GM18951 (cell line): ENCODE results near the gene FSTL5.
"Not testable (repeated sequence)": the region's sequence is repeated elsewhere in the genome, so short reads cannot be mapped to it uniquely, and the experiment has no call there.

Experiments used
- POLR2A ChIP-seq: IDR thresholded peaks from 4 replicates; pipeline ENCODE4 v1.6.1; 2011; ENCODE audit warnings: mild to moderate bottlenecking; ENCODE audit not compliant: insufficient read length, insufficient read depth; ENCODE audit errors: extremely low read depth
- in situ Hi-C: fragments of 300-500 bp; cut with MboI; formaldehyde crosslinking; loops from one replicate; pipeline ENCODE4 v1.12.0; 2022; ENCODE audit warnings: low sequenced_read_pairs, mixed read lengths, inconsistent platforms; ENCODE audit not compliant: unreplicated experiment

Gene FSTL5

DNA sequence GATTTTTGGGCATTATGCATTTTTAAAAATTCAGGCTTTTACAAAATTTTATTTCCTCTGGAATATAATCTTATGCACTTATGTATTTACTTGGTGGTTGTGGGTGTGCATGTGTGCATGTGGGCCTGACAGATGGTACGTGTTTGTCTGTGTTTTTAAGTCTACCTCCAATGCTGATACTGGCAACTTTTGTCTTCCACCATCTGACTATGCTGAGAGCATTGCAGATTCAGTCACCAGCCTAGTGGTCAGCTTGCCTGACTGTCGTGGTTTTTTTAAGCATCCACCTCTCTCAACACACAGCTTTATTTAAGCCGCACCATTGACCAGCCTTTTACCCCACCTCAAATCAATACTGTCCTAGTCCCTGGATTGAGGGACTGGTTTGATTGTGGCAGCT is 37.1 kb downstream of the FSTL5 start:
- in situ Hi-C loops = no loop called here

DNA sequence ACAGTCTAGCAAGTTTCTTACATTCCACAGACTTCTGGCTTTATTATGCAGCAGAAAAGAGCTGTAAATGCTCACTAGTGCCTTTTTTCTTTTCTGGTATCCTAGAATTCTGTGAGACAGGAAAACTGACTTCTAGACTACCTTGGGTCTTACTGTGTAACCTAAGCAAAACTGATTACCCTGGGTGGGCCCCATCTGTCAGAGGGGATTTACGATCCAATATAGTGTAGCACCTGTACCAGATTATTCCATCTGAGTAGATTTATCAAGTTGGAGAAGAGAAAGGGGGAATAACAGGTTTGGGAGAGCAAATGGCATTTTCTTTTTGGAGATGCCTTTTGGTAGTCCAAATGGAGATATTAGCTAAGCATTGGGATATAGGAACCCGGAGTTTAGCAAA is 46.7 kb downstream of the FSTL5 start:
- in situ Hi-C loops = no loop called here
- TF ChIP-seq POLR2A = no peak

More for the DNA sequence above, 37.1 kb downstream of the FSTL5 start:
- no peak for TF ChIP-seq POLR2A

DNA sequence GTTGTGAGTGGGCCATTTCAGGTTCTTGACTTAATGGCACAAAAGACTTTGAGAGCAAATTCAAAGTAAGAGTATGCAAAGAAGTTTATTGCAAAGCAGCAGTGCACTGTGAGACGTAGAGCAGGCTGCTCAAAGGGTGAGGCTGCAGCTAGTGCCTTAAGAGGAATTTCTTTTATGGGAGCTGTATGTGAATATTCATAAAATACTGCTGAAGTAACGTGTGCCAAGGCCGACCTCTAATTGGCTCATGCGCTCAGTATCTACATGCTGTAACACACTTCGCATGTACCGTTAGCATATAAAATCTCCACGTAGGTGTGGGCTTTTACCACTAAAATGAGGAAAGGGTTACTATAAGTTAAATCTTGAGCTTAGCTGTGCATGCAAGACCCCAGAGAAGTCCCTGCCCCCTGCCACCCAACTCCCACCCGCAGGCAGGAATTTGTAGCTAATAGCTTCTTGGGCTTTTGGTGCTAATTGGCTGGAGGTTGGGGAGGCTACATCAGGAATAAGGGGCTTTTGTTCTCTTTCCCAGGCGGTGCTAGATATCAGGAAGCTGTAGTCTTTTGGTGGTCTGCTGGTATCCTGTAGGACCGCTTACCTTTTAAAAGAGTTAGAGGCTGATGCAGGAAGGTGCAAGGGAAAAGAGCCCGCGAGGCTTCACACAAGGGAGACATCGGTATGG is 47.6 kb downstream of the FSTL5 start:
- in situ Hi-C loops = no loop called here
- no peak for TF ChIP-seq POLR2A

DNA sequence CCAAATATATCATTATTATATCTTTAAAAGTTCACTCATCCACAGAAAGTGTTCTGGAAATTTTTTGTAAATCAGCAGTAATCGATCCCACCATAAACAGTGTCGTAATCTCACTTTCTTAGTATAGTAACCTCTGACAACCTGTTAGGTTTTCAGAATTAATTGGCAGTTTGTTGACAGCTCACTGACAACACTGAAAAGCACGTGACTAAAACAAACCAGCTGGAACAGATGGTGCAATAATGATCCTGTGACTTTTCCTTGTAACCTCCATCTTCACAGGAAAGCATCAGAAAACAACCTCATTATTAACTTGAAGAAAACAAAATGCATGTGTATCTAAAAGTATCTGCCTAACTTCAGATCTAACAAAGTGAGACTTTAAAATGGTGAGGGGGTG is 48.5 kb downstream of the FSTL5 start:
- in situ Hi-C loops = no loop called here
- TF ChIP-seq POLR2A = no peak

DNA sequence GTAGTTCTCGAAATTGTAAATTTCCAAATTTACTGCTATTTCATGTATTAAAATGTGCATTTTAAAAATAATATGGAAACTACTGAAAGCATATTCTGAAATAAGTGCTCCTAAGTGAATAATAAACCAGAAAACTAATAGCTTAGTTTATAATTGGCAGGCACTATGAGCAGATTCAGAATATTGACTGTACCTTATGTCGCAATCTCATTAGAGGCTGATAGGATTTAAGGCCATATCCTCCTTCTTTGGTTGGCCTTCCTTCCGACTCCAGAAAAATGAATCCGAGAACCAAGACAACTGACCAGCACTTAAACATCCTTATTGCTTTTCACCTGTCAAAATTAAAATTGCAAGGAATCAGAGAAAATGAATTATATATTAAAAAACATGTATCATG is 52.7 kb downstream of the FSTL5 start:
- TF ChIP-seq POLR2A = no peak
- in situ Hi-C loops = no loop called here

DNA sequence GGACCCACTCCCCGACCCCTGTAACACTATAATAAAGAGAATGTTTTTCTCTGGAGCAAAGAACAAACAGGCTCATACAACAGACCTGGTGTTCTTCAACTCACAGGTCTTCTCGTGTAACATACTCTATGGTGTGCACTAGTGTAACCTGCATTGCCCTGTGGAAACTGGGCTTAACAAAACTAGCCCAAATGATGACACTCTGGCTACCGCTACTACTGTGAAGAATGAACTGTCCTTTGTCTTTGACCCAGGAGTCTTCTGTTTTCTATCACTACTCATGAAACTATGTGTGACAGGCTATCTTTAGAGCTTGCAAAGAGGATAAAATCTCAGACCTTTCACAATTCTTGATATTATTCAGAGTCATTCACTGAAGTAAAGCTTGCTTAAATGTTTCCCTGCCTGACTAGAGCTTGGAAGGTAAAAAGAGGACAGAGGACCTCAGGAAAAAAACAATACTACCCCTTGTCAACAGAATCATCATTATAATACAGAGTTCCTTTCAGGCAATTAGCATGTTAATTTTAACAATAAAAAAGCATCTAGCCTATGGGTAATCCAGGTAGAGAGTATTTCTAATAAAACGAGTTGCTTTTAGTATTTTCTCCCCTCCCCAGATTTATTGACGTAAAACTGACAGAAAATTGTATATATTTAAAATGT is 59.2 kb downstream of the FSTL5 start:
- no peak for TF ChIP-seq POLR2A
- in situ Hi-C loops = no loop called here

DNA sequence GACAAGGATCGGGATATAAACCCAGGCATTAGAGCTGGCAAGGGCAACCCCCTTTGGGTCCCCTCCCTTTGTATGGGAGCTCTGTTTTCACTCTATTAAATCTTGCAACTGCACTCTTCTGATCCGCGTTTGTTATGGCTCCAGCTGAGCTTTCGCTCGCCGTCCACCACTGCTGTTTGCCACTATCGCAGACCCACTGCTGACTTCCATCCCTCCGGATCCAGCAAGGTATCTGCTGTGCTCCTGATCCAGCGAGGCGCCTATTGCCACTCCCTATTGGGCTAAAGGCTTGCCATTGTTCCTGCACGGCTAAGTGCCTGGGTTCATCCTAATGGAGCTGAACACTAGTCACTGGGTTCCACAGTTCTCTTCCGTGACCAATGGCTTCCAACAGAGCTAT is 59.9 kb downstream of the FSTL5 start:
- in situ Hi-C loops = not testable (repeated sequence)

GRCh38 chr4:162102713-162103112 is 61.1 kb downstream of the FSTL5 start:
- in situ Hi-C loops = no loop called here
- no peak for TF ChIP-seq POLR2A

DNA sequence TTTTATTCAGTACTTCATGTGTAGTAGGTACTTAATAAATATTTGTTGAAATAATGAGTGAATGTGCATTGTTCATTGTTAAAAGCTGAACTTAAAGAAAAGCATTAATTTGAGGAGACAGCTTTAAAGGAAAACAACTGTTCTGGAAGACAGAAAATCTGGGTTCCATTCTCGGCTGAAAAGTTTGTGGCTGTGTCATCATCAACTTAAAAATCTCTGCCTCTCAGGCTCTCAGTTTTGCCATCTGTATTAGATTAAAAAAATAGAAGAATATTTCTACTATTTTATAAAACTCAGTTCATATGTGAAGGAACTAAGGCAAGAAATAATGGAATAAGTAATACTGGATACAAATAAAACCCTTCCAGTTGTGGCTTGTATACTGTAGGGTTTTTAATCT is 62.5 kb downstream of the FSTL5 start:
- in situ Hi-C loops = no loop called here
- no peak for TF ChIP-seq POLR2A

DNA sequence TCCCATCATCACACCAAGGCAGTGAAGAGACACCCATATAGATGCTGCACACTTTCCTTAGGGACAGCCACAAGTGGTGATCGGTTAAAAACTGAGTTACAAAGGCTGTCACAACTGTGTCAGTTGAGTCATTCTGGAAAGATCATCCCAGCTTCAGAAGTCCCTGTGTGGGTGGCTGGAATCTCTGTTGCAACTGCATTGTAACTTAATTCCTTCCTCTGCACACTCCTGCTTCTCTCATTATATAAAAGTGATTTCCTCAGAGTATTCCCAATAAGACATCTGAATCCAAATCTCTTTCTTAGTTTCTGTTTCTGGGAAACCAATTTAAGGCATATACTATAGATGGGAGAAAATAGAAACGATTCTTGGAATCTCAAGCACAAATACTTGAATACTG is 88.1 kb downstream of the FSTL5 start:
- in situ Hi-C loops = no loop called here

GRCh38 chr4:162061214-162061613 is 102.6 kb downstream of the FSTL5 start:
- TF ChIP-seq POLR2A = no peak

More for the DNA sequence above, 88.1 kb downstream of the FSTL5 start:
- TF ChIP-seq POLR2A = no peak

DNA sequence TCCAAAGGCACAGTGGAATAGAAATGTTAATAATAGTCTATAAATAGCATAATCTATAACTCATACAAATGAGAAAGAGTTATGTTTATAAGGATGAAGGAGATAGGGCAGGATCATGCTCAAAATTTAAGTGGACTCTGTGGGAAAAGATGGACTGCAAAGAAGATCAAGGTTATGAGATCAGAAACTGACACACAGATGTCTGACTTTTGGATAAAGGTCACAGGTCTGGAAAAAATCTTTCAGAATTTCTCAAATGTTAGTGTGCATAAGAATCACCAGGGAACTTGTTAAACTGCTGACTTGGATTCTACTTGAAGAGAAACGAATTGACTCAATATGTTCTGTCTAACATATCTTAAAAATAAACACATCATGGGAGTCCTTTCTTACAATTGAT is 104.1 kb downstream of the FSTL5 start:
- in situ Hi-C loops = no loop called here
- TF ChIP-seq POLR2A = no peak

More at GRCh38 chr4:162061214-162061613, 102.6 kb downstream of the FSTL5 start:
- in situ Hi-C loops = no loop called here

DNA sequence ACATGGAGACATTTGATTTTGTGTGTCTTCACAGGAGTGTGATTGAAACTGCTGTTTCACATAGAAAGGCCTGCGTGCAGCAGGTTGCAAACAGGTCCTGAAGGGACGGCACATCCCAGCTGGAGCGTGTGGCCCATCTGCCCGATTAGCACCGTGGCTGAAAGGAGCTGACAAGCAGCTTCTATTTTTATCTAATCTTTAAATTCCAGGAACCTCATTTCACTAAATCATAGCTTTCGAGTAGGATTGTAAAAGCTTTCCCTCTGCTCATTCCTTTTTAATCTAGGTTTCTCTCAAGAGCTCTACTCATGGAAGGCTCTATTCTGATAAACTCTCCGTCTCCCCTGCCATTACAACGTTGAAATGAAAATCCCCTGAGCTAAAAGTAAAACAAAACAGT is 106.8 kb downstream of the FSTL5 start:
- in situ Hi-C loops = no loop called here
- TF ChIP-seq POLR2A = no peak

DNA sequence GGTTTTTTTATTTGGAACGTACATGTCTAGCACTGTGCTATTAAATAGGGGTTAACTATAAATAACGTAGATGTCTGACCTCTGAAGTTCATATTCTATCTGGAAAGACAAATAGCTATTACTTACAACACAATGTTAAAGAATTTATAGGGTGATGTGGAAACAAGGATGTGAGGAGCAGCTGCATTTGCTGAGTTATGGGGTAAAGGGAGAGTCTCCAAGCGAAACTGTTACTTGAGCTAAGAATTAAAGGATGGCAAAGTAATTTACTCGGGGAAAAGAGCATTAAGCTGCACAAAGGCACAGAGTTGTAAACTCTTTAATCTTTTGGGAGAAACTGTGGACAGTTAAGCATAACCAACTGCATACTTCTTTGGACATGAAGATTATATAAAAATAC is 117.7 kb downstream of the FSTL5 start:
- no peak for TF ChIP-seq POLR2A
- in situ Hi-C loops = no loop called here

DNA sequence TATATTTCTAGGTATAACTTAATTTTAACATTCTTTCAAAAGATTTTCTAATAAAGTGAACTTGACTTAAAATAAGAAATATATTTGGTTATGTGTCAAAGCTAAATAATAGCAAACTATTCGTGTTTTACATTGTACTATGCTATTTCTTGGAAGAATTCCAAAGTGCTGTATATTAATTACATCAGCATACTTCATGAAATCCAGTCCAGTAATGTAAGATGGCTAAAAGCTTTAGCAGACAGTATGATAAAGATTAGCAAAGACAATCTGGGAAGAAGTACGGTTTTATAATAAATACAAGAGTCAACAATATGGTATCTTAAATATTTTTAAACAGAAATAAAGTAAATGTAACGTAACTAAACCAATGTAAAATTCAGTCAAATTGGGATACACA is 125.7 kb downstream of the FSTL5 start:
- in situ Hi-C loops = no loop called here
- no peak for TF ChIP-seq POLR2A

- TF ChIP-seq POLR2A = no peak
- in situ Hi-C loops = no loop called here
These were observed 145.9 kb downstream of the FSTL5 start for GRCh38 chr4:162017863-162018262.
